RPMI8226 (cell line): ENCODE data around the gene TEX29.

Source experiments
- DNase-seq: peaks from one replicate; pipeline ENCODE4 v3.0.0-alpha.2; 2015

TEX29 gene

DNA sequence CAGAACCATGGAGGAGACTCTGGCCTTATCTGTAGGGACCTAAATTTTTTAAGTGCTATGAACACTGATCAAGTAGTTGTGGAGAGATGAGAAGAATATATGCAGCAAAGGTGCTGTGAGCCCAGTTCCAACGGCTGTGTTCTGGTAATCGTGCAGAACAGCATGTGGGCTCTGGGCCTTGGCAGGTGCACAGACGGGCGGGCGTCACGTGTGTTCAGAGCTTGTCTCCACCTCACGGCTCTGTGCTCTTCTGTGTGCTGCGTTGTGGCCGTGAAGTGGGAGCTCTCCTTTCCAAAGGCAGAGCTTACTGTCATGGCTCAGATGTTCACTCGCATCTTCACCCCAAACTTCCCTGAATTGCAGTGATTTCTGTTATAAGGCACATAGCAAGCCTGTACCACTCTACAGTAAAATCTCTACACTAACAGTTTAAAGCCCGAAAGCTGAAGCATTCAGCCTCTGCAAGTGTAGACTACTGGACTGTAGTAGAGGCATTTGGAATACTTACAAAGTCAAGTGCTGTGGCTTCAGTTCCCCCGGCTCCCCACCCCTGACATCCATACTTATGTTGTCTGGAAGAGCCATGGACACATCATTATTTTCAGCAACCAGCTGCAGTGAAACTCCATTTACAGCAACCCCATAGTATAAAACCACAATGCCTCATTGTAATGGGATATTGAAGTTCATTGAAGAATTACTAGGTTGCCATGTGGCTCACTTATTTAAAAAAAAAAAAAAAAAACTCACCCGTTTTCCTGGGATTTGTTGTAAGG is 27.5 kb upstream of the TEX29 start:
- no peak for DNase-seq

DNA sequence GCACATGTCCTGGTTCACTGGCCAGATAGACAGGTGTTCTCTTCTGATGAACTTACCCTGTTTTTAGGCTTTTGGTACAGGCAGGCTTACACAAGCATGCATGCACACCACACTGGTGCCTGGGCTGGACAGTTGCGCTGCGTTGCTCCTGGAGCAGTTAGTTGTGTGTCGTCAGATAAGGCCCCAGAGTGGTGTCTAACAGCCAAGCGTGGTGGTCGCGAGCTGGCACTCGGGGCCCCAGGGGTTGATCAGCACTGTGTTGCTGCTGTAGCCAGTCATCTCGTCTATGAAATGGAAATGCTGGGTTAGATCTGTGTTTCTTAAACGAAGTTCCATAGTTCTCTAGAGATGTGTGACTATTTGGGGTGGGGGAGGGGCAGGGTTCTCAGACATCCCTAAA is 24.6 kb upstream of the TEX29 start:
- DNase-seq = no peak

DNA sequence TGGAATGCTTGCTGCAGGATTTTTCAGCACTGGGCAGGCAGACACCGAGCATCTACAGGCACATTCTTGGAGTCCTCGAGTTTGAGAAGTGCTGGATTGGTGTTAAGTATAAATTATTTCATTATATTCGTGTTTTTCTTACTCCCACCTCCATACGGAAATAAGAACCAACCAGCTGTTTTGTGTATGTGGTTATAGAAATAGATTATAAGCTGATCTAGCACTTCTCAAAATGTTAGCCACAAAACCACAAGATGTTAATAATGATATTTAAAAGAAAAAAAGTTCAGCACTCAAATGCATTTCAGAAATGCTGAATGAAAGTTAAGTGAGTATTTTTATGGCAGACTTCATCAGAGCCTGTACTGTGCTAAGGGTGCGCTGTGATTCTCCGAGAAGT is 24.0 kb upstream of the TEX29 start:
- DNase-seq = no peak

DNA sequence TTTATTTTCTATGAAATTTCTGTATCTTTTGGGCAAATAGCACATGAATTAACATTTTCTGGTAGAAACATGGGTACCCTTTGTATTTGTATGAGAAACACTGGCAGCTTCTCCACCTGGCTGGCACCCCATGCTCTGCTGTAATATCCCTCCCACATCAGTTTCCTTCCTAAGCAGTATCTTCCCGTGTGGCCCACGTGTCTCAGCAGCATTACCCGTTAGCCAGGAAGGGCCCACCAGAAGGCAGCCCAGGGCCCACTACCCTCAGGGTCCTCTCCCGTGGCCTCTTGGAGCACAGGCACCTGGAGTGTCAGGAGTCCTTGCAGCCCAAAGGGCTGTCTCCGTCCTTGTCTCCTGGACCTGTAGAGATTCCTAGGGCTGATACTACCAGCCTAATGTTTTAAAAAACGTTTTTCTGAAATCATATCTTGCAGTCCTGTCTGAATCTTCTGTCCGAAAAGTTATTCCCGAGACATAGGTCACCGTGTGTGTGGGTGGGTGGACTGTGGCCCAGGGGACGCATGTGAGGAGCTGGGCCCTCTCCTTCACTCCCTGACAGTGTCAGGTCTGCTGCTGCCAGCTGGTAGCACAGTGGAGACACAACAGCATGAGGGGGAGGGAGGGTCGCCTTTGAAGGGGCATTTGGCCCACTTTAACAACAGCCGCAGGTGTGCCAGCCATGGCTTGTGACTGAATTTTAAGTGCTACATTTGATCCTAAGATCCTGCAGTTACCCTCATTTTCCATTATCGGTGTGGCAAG is 22.0 kb upstream of the TEX29 start:
- no peak for DNase-seq

DNA sequence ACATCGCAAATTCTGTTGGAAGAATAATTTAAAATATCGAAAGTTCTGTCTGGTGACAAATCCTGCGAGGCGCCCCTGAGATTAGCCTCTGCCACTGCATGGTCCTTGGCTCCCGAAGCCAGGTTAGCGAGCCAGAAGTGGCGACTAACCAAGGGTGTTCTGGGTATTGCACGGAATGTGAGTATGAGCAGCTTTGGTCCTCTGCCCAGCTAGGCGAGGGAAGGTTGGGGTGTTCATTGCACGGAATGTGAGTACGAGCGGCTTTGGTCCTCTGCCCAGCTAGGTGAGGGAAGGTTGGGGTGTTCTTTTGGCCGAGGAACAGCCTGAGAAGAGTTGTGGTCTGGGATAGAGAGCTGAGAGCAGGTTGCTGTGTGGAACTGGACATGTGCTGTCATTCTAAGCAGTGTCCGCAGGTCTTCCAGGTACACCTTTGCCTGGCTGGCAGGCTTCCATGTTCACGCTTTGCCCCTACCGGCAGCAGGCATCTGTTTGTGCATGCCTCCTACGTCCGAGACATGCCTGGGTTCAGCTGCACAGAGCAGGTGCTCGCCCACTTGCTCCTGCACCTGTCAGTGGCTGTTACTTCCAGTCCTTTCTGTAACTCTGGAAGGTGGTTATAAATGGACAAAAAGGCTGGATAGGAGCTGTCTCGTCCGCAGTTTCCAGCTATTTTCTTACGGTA is 18.3 kb upstream of the TEX29 start:
- no peak for DNase-seq

DNA sequence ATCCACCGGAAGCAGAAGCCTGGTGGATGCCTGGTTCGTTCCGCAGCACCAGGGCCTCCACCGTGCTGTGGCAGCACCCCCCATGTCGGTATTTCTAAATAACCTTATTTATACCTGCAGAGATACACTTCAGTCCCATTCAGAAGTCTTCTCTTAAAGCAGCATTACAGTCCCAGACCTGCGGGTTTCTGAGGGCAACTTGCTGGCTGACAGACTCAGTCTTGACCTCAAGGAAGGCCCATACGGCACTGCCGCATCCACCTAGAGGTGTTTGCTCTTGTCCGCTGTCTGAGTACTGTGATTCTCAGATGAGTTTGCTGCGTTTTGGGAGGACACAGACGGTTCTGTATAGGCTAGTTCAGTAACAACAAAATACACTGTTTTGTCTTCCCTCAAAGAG is 16.9 kb upstream of the TEX29 start:
- no peak for DNase-seq

DNA sequence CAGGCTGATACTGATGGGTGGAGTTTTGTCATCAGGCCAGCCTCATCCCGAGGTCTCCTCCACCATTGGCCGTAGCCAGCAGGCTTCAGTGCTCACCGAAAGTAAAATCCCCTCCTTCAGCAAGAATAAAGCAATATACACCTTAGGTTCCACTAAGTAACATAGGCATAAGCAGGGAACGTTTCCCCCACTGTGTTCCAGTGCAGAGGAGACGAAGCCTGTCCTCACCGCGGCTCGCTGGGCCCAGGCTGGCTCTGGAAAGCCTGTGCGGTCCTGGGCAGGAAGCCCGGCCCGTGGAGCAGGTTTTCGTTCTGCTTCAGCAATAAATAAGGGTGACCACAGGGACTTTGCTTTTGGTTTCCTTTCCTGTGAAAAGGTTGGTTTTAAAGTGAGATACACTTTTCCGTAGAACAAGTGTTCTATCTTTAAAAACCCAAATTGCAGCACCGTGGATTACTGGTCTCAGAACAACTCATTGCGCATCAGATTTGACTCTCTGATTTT is 16.3 kb upstream of the TEX29 start:
- DNase-seq = no peak

DNA sequence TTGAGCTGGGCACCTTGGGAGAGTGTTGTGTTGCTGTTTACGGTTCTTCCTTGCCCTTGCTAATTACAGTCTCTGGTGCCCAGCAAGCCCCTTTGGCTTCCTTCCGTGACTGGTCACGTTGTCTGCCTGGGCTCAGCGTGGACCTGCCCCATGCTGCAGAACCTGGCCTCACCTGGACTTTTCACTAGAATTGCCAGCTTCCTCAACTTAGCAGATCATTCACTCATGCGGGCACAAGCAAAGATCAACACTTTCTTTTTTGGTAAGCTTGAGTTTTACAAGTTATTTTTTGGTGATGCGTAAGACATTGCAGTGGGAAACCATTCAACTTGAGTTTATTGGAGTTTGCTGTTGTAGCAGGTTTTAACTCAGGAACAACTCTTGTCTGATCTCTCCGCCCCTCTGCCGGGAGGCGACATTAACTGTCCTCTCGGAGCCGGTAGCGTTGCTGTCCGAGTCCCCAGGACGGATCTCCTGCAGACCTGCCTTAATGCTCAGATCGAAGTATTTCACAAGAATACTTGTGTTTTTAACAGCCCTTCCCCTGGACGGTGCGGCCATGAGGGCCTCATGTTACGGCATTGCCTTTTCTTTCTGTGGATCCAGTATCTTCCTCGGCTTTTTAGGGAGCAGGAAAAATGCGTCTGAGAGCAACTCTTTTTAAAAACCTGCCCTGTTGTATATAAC is 15.7 kb upstream of the TEX29 start:
- no peak for DNase-seq

DNA sequence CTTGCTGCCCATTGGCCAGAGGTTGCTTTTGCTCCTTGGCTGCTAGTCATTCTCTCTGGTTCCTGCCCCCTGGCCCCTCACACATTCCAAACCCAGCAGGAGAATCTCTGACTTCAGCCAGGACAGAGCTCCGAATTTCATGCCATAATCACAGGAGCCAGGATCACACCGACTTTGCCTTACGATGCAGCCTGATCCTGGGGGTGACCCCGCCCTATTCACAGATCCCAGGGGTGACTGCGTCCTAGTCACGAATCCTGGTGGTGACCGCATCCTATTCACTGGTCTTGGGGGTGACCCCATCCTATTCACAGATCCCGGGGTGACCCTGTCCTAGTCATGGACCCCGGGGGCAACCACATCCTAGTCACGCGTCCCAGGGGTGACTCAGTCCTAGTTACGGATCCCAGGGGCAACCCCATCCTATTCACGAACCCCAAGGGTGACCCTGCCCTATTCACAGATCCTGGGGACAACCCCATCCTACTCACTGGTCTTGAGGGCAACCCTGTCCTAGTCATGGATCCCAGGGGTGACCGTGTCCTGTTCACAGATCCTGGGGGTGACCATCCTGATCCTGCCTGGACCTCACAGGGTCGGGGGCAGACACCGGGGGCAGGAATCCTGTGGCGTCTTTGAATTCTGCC is 7.4 kb upstream of the TEX29 start:
- no peak for DNase-seq

DNA sequence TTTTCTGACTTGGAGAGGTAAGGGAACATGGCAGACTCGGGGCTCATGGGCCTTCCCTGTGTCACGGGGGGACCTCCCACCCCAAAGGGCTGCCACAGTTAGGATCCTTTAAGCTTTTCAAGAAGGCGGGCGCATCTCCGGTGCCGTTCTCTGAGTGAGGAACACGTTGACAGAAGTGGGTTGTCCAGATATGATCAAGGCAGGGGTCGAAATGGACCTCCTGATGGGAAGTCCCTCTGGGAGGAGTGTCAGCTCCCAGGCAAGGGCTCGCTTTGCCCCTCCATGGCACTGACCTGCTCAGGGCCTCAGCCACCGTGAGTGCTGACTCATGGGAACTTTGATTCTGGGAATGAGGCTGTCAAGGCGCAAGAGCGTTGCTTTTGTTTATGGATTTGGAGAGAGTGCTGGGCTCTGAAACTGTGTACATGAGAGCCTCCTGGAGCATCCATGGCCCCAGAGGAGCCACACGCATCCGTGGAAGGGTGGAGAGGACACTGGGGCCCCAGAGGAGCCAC is 6.5 kb upstream of the TEX29 start:
- no peak for DNase-seq

DNA sequence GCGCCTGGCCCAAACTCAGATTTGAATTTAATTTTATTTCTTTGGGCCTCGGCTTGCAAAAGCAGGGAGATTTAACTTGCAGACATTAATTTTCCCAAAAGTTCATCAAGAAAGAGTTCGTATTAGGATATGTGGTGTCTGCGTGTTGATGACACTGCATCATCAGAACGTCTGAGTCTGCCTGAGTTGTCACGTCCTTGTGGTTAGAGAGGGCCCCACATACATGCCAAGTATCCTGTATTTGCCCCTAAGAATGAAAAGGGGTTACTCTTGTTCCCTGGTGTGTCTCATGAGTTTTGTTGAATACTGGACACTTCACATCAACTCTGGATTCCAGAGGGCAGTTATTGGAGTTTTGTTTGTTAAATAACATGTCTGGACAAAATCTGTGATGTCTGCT is 5.6 kb upstream of the TEX29 start:
- DNase-seq = no peak

DNA sequence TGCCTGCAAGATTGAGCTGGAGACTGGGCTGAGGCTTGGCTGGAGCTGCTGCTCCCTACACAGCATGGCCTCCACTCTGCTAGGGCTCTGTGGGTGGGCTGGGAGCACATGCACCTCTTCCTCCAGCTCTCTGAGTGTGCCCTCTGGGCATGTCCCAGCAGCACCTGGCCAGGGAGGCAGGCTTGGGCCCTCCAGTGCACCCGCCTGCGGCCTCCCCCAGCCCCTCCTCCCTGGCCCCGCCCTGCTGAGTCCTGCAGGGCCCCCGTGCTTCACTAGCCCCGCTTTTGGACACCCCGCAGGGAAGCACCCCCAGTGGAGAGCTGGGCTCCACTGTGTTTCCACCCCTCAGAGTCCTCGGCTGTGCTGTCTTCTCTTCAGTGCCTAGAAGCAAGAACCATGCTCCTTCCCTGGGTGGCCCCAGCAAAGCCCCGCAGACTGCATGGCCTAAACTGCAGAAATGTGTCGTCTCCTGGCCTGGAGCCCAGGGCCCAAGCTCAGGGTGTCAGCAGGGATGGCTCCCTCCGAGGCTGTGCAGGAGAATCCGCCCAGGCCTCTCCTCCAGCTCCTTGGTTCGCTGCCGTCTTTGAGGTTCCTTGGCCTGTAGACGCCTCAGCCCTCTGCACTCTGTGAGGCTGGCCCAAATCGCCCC is 5.0 kb upstream of the TEX29 start:
- DNase-seq = no peak

DNA sequence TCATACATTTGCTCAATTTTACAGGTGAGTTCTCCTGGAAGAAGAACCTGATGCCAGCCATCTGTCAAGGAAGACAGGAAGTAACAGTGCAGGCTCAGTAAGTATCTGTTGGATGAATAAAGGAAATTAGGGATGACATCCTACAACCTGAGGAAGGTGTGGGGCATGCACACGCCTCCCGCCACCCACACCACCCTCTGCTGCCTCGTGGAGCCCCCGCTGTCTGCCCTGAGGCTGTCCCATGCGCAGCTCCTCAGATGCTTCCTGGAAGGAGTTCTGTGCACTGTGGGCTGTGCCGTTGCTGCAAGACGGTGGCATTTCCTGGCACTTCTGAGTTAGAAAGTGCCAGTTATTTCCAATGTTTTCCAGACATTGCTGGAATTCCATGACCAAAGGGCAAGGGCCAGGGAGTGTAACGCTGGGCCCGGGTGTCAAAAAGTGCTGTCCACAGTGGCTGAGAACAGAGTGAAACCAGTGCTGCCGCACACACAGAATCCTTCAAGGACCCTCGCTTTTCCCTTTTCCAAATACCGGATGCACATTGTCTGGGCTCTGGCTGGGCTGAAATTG is 4.2 kb upstream of the TEX29 start:
- DNase-seq = no peak

DNA sequence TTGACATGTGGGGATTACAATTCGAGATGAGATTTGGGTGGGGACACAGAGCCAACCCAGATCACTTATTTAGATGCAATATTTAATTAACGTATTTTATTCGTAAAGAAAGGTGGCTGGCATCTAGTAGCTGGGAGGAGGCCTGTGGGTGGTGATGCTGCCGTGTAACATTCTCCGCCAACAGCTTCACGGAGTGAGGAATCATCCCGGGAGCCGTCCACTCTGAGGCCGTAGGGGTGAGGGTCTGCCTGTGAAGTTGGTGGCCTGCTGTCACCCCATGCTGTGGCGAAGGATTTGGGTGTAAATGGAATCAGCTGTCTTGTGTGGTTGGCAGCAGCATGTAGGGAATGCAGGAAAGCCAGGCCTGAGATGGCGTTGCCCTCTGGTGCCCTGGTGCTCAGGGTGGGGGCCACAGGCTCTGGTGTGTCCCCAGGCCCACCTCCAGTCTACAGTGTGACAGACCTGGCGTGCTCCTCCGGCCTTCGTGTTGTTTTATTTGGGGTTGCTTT is 3.3 kb upstream of the TEX29 start:
- no peak for DNase-seq

DNA sequence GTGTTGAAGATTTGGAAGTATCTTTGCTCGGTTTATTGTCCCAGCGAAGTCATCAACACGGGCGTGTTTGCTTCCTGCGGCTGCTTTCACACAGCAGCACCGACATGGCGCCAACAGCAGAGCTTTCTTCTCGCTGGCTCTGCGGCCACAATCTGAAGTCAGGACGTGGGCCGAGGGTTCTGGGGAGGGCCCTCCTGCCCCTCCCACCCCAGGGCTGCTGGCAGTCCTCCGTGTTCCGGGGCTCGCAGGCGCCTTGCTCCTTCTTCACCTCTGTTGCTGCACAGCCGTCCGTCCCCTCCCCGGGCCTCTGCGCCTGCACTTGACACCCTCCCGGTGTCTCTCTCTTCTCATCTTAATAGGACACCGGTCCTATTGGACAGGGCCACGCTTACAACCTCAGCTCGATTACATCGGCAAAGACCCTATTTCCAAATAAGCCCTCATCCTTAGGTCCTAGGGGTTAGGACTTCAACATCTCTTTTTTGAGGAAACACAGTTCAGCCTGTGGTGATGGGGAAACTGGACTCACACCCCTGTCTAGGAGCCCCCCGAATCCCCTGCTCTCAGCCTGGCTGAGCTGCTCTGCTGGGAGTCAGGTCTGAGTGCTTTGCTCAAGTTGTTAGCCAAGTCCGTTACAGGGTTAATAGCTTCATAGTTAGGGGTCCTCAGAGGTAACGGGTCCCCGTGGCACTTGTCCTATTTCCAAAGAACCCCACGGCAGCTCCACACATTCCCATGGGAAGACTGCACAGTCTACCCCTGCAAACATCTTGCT is 2.7 kb upstream of the TEX29 start:
- no peak for DNase-seq

DNA sequence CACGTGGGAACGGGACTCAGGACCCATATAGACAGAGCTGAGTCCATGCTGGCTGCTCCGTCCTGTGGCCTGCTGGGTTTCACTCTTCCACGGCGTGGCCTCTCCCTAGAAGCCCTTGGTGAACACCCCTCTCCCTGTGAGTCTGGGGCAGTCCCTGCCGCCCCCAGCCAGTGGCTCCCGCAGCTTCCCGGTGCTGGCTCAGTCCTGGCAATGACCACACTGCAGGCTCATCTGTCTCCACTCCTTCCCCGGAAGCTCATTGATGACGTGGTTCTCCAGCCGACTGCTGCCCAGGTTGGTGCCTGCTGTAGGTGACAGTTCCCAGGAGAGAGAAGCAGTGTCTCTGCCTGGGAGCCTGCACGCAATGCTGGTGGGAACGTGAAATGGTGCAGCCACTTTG is 2.1 kb upstream of the TEX29 start:
- DNase-seq = no peak

DNA sequence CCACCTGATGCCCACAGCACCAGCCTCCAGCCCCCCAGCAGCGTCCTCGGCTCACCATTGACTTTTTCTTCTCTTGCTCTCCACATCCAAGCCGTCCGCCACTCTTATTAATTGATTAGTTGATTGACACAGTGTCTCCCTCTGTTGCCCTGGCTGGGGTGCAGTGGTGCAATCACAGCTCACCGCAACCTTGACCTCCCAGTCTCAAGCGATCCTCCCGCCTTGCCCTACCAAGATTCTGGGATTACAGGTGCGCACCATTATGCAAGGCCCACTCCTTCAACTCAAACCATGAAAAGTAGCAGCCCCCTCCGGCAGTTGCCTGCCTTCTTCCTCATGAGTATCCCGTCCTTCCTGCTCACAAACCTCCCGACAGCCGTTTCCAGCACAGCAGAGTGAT is 921 bp upstream of the TEX29 start:
- DNase-seq = no peak

DNA sequence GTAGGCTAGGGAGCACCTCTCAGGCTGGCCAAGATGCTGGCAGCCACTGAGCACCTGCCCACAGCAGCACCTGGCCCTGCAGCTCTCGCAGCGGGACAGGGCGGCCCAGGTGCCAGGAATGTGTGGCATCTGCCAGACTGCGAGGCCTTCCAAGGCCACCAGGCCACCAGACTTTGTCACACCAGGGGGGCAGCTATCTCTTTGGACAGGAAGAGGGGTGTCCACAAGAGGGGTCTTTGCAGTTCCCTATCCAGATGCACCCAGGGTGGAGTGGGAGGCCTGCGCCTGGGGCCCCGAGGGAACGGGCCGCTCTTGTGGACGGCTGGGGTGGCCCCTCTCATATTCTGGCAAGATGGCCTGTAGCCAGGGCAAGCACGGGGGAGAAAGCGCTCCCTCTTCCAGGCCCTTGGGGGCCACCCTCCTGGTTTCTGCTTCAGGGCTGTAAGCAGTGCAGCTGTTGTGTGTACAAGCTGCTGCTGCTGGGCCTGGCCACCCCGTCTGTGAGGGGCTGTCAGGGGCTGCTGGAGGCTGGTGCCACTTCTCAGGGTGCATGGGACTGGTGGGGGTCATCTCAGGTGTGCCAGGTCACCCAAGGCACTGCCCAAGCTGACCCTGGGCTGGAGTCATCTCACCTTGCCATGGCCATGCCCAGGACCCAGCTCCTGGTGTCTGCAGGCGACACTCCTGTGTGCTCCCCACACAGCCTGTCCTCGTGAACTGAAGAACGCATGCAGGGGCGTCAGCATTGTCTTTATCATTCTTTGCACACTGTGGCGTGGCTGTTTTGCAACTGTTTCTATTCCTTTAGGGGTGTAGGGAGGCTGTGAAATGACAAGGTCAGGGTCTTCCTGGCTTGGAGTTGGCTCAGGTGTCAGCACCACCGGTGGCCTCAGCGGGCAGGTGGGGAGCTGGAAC is 1.8 kb downstream of the TEX29 start:
- DNase-seq = no peak

DNA sequence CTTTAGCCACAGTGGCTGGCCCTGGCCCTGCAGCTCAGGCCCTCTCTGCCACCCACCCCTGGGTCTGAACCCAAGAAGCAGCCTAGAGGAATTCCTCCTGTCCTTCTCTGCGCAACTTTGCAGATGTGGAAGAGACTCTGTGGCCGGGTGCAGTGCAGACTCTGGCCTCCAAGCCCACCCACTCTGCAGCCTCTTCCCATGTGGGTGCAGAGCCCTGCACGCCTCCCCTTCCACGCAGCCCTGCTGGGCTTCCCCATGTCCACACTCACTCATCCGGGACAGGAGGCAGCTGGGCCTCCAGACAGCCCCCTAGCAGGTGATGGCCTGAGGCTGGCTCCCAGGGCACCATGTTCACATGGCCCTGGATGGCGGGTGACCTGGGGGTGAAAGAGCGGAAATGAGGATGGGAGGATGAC is 2.5 kb downstream of the TEX29 start:
- no peak for DNase-seq
